Endodermal cell (in vitro differentiated cells): ENCODE results near the gene CHAT. TPM values are rescaled to one million over a fixed set of nuclear protein-coding genes. Genes with fewer than 3 reads are reported as not detected.

Experiments
- DNase-seq: peaks from one replicate; pipeline ENCODE4 v3.0.0-alpha.2; 2017
- H3K27ac ChIP-seq: 2 replicates; pipeline ENCODE4 v1.5.1; 2013; ENCODE audit warnings: mild to moderate bottlenecking, low read depth, low read length, moderate library complexity
- H3K27me3 ChIP-seq: 2 replicates; pipeline ENCODE4 v1.6.1; 2013; ENCODE audit warnings: mild to moderate bottlenecking, low read length, moderate library complexity; ENCODE audit not compliant: insufficient read depth, control insufficient read depth, poor library complexity, severe bottlenecking
- H3K36me3 ChIP-seq: 2 replicates; pipeline ENCODE4 v1.7.0; 2013; ENCODE audit warnings: mild to moderate bottlenecking, low read length, moderate library complexity; ENCODE audit not compliant: control insufficient read depth, insufficient read depth
- H3K4me1 ChIP-seq: one replicate; pipeline ENCODE4 v1.7.0; 2013; ENCODE audit warnings: low read length; ENCODE audit not compliant: control insufficient read depth, insufficient read depth
- H3K4me3 ChIP-seq: 2 replicates; pipeline ENCODE4 v1.5.1; 2013; ENCODE audit warnings: mild to moderate bottlenecking, low read length, moderate library complexity
- H3K9ac ChIP-seq: 2 replicates; pipeline ENCODE4 v1.6.1; 2013; ENCODE audit warnings: mild to moderate bottlenecking, low read length, moderate library complexity; ENCODE audit not compliant: poor library complexity, severe bottlenecking; ENCODE audit errors: extremely low read depth
- H3K9me3 ChIP-seq: 2 replicates; pipeline ENCODE4 v1.6.1; 2013; ENCODE audit warnings: mild to moderate bottlenecking, low read length, moderate library complexity; ENCODE audit not compliant: control insufficient read depth
- H3K27ac Mint-ChIP-seq: 2 replicates; pipeline ENCODE4 v1.8.0; 2020; ENCODE audit warnings: mixed read lengths
- H3K27me3 Mint-ChIP-seq: 2 replicates; pipeline ENCODE4 v1.8.0; 2021; ENCODE audit warnings: mild to moderate bottlenecking, mixed read lengths; ENCODE audit not compliant: insufficient read depth
- H3K36me3 Mint-ChIP-seq: 2 replicates; pipeline ENCODE4 v1.8.0; 2020; ENCODE audit warnings: low read depth, mixed read lengths
- H3K4me1 Mint-ChIP-seq: 2 replicates; pipeline ENCODE4 v1.8.0; 2020; ENCODE audit warnings: mixed read lengths
- H3K4me3 Mint-ChIP-seq: 2 replicates; pipeline ENCODE4 v1.8.0; 2020; ENCODE audit warnings: mild to moderate bottlenecking, moderate library complexity, mixed read lengths
- H3K9me3 Mint-ChIP-seq: 2 replicates; pipeline ENCODE4 v1.8.0; 2020; ENCODE audit warnings: mild to moderate bottlenecking, mixed read lengths
- WGBS, 2 experiments: methylation state at CpG; one replicate each; pipeline versions ENCODE4 v1.1.5 to v1.1.7; 2013; ENCODE audit warnings: missing lambda C conversion rate in 2 of 2, mixed read lengths in 1 of 2; ENCODE audit not compliant: insufficient coverage in 1 of 2, insufficient read length in 1 of 2; 5-methylcytosine and 5-hydroxymethylcytosine counted together
- total RNA-seq, 2 donors: library from RNA; stranded (reverse); fragmentation: NEBNext Ultra II Directional in 1 of 2; extraction: Animal tissue kit (Norgen Biotek cat#: 25700) in 1 of 2; gene quantifications; 2 replicates in 1 of 2; 3 replicates in 1 of 2; pipeline ENCODE4 v1.2.1, GENCODE V29; 2021
- TF ChIP-seq, protein P1 (sequence below): fragments of 200-600 bp; sonication (generic); conservative IDR thresholded peaks from 2 replicates; pipeline ENCODE4 v1.5.0; 2021; ENCODE audit warnings: antibody characterized with exemption, mild to moderate bottlenecking

The CHAT gene
- total RNA-seq, 2 donors from 2014 or later: not detected

DNA sequence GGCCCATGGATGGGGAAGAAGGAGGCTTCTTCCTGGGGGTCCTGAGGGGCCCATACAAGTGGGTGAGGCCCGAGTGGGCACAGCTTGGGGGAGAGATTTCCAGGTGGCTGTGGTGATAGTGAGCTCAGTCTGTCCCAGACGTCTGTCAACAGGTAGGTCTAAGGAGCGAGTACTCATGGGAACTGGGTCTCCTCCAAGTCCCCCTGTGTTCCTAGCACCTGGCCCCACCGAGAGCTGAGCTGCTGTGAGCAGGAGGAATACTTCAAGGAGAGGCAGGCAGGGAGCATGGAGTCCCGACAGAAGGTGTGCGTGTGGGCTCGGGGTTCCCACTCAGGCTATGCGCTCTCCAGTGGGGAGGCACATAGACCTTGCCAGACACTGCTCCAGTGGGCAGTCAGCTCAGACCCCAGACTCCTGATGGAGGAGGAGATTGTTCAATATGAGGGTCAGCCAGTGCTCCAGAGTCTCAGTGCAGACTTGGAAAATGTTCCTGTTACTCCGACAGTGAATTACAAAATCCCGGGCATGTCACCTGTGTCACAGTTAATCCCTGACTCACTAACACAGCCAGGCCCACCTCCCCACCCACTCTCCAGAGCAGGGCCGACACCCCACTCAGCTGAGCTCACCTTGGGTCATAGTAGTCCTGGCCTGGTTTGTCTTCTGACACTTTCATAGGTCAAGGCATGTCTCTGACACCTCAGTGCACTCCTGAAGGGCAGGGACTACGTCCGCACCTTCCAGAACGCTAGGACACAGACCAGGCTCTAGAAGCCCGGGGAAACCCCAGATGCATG lies 37.4 kb downstream of the CHAT start:
- Mint-ChIP-seq H3K9me3 (no peaks in the 10 kb centered on the region), H3K4me3 (no peak overlapping the region), H3K27ac (no peak overlapping the region), H3K36me3 (no peaks in the 10 kb centered on the region), H3K27me3 (peaks cover 6% of the 10 kb centered on the region), H3K4me1 (peaks cover 16% of the 10 kb centered on the region)
- no peak overlapping the region for H3K4me3 ChIP-seq
- no peak overlapping the region for H3K27ac ChIP-seq
- TF ChIP-seq, protein P1, sequence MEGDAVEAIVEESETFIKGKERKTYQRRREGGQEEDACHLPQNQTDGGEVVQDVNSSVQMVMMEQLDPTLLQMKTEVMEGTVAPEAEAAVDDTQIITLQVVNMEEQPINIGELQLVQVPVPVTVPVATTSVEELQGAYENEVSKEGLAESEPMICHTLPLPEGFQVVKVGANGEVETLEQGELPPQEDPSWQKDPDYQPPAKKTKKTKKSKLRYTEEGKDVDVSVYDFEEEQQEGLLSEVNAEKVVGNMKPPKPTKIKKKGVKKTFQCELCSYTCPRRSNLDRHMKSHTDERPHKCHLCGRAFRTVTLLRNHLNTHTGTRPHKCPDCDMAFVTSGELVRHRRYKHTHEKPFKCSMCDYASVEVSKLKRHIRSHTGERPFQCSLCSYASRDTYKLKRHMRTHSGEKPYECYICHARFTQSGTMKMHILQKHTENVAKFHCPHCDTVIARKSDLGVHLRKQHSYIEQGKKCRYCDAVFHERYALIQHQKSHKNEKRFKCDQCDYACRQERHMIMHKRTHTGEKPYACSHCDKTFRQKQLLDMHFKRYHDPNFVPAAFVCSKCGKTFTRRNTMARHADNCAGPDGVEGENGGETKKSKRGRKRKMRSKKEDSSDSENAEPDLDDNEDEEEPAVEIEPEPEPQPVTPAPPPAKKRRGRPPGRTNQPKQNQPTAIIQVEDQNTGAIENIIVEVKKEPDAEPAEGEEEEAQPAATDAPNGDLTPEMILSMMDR: no peak
- WGBS, 2 experiments: 91 to 94% methylated on average over 13 to 15 of the region's 15 CpGs
- no peaks in the 10 kb centered on the region for H3K4me1 ChIP-seq
- DNase-seq: peak; percentile 29
- no peaks in the 10 kb centered on the region for H3K9me3 ChIP-seq
- no peak overlapping the region for H3K9ac ChIP-seq
- no peaks in the 10 kb centered on the region for H3K27me3 ChIP-seq
- no peaks in the 10 kb centered on the region for H3K36me3 ChIP-seq

DNA sequence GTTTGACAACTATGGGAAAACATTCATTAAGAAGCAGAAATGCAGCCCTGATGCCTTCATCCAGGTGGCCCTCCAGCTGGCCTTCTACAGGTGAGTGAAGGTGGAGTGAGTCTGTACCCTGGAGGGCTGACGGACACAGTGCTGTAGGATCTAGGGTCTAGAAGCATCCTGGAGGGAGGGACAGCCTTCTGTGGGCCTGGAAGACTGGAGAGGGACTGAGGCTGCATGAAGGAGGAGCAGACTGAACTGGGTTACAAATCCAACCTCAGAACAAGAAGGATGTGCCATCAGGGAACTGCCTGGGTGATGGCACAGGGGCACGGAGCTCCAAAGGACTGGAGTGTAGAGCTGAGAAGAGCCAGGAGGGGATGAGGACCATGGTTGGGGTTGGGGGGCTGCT lies 38.1 kb downstream of the CHAT start:
- H3K9me3 ChIP-seq: no peaks in the 10 kb centered on the region
- no peaks in the 10 kb centered on the region for H3K36me3 ChIP-seq
- no peak overlapping the region for H3K4me3 Mint-ChIP-seq
- no peaks in the 10 kb centered on the region for H3K27me3 ChIP-seq
- TF ChIP-seq, protein P1: no peak
- no peaks in the 10 kb centered on the region for H3K4me1 ChIP-seq
- H3K27me3 Mint-ChIP-seq: peaks cover 13% of the 10 kb centered on the region
- no peak overlapping the region for H3K27ac Mint-ChIP-seq
- no peak overlapping the region for H3K27ac ChIP-seq
- H3K4me3 ChIP-seq: no peak overlapping the region
- H3K9me3 Mint-ChIP-seq: no peaks in the 10 kb centered on the region
- no peaks in the 10 kb centered on the region for H3K36me3 Mint-ChIP-seq
- no peak for DNase-seq
- peaks cover 16% of the 10 kb centered on the region for H3K4me1 Mint-ChIP-seq
- 84% methylated on average over 2 of the region's 2 CpGs; no CpG with 5 or more reads in 1 of the 2 experiments for WGBS, 2 experiments
- H3K9ac ChIP-seq: no peak overlapping the region

DNA sequence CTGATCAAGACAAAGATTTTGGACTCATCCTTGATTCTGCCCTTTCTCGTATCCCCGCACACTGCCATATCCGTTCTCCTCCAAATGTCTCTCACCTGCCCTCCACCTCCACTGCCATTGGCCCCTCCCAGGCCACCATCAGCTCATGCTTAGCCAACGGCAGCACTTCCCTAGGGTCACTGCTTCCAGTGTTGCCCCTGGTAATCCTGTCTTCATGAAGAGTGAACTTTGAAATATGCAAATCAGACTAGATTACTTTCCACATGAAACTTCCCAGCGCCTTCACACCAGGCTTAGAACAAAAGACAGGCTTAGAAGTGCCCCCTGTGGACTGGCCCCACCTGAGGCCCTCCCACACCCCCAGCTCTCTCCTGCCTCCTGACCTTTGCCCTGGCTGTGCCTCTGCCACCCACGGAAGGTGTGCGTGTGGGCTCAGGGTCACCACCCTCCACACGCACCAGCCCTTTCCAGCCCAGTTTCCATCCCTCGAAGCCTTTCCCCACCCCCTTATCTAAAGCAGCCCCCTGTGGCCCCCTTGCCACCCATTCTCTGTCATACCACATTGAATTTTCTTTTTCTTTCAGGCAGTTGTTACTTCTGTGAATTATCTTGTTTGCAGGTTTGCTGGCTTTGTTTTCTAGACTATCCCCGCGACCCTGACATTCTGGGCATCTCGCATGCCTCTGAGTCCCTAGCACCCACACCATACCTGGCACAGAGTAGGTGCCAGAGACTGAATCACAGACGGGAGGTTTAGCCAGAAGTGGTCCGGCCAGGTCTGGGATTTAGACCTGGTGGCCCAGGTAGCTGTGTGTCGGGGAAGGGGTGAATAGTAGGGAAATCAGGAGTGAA lies 38.8 kb downstream of the CHAT start:
- Mint-ChIP-seq H3K27ac (no peak overlapping the region), H3K4me3 (no peak overlapping the region)
- DNase-seq: peak; percentile 27

More for the DNA sequence above, 38.8 kb downstream of the CHAT start:
- TF ChIP-seq, protein P1: no peak
- peaks cover 15% of the 10 kb centered on the region for H3K27me3 Mint-ChIP-seq
- H3K36me3 ChIP-seq: no peaks in the 10 kb centered on the region
- H3K36me3 Mint-ChIP-seq: no peaks in the 10 kb centered on the region
- no peaks in the 10 kb centered on the region for H3K9me3 Mint-ChIP-seq
- H3K9ac ChIP-seq: no peak overlapping the region
- H3K4me3 ChIP-seq: no peak overlapping the region
- H3K27me3 ChIP-seq: no peaks in the 10 kb centered on the region
- WGBS, 2 experiments: 88 to 89% methylated on average over 4 to 15 of the region's 15 CpGs
- peaks cover 16% of the 10 kb centered on the region for H3K4me1 Mint-ChIP-seq
- no peaks in the 10 kb centered on the region for H3K4me1 ChIP-seq
- H3K9me3 ChIP-seq: no peaks in the 10 kb centered on the region
- H3K27ac ChIP-seq: no peak overlapping the region
